ENCODE results near the gene INSM2.

INSM2 gene, protein sequence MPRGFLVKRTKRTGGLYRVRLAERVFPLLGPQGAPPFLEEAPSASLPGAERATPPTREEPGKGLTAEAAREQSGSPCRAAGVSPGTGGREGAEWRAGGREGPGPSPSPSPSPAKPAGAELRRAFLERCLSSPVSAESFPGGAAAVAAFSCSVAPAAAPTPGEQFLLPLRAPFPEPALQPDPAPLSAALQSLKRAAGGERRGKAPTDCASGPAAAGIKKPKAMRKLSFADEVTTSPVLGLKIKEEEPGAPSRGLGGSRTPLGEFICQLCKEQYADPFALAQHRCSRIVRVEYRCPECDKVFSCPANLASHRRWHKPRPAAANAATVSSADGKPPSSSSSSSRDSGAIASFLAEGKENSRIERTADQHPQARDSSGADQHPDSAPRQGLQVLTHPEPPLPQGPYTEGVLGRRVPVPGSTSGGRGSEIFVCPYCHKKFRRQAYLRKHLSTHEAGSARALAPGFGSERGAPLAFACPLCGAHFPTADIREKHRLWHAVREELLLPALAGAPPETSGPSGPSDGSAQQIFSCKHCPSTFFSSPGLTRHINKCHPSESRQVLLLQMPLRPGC

DNA sequence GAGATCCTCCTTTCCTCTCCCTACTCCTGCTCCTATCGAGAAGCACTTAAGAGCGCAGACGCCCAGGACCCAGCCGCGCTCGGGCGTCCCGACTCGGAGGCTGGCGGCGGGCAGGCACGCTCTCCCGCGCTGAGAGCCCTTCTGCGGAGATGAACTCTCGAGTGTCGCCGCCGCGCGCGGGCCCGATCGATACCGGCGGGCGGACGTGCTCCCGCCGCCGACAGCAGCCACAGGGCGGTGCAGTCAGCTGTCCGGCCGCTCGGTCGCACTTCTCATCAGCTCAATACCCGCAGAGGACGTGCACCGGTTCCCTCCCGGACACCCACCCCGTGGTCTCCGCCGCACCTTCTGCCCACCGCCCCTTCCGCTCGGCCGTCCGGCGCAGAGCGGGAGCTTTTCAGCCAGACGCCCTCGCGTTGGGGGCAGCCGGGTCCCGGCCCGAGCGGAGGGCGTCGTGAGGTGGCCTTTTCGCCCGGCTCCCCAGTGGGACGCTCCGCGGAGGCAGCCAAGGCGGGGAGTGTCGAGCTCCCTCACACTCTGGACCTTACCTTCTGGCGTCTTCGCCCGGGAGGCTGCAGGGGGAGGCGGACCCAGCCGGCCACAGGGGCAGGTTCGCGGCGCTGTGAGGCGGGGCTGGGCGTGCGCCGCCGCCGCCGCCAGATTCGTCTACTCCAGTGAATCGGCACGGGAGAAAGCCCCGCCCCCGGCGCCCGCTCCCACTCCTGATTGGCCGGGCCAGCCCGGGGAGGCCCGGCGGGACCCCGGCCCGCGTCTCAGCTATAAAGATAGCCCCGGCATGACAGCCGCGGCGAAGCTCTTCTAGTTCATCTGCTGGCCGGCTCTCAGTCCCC, at the start of gene INSM2:
TSS of gene INSM2 (plus strand) at position 808 of the 851 bp plus-strand sequence. CDS start 89 bp downstream, outside the sequence.
- no peak for FAIRE-seq
- DNase-seq (ENCODE audit: low spot score) = no peak

GRCh38 chr14:35492569-35493014, 41.4 kb upstream of the INSM2 start:
- DNase-seq (ENCODE audit: low spot score) (no peak), FAIRE-seq (no peak)

GRCh38 chr14:35495278-35495677, 38.7 kb upstream of the INSM2 start:
- no peak for DNase-seq (ENCODE audit: low spot score)
- no peak for FAIRE-seq

GRCh38 chr14:35499180-35499579, 34.8 kb upstream of the INSM2 start:
- FAIRE-seq = no peak
- DNase-seq (ENCODE audit: low spot score) = no peak

- FAIRE-seq = no peak
- DNase-seq (ENCODE audit: low spot score) = no peak
Observed at GRCh38 chr14:35503646-35504045, 30.3 kb upstream of the INSM2 start.

DNA sequence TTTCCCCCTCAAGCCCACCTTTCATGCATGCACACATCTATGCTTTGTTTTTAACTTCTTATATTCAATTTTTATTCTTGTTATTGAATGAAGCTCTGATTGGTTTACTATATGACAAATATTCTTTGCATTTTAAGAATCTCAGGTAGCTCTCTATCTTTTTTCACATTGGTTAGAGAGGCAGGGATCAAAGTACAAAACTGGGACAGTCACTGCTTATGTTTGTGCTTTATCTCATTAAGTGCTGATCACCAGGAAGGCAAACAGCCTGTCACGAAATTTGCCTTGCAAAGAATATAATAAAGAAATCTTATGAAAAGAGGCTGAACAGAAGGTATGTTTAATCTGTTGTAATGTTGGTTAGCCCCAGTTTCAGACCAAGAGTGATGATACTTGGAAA, 29.7 kb upstream of the INSM2 start:
- DNase-seq (ENCODE audit: low spot score) = no peak
- no peak for FAIRE-seq

DNA sequence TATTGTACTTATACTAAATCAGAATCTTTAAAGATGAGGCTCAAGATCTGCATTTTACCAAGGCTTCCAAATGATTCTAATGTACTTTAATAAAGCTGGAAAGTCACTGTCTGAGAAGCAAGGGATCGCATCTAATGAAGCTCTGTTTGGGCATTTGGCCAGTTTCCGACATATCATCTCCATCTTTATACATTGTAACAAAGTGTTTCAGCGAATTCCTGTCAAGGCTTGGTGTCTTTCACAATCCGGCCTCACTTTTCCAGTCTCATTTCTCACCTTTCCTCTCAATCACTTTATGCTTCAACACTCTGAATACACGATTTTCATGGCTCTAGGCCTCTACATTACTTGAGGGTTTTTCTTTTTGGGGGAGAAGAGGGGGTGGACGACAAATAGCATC, 27.5 kb upstream of the INSM2 start:
- FAIRE-seq = no peak

DNA sequence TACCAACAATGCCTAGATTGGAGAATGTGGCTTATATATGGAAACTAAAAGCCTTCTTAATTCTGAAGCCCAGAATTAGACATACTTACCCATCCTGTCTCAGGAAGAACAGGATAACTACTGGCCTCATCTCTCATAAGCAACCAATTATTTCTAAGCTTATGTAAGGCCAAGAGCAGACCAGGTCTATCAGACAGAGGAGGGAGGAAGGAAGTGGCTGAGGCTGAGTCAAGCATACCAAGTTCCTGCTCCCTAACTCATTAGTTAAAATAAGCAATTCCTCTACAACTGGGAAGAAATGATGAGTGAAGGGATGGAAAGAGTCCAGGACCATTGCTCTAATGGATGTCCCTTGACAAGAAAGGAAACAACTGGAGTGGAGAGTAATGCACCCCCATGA, 27.0 kb upstream of the INSM2 start:
- no peak for FAIRE-seq

More for the DNA sequence above, 27.5 kb upstream of the INSM2 start:
- no peak for DNase-seq (ENCODE audit: low spot score)

GRCh38 chr14:35509846-35510245, 24.1 kb upstream of the INSM2 start:
- FAIRE-seq (no peak), DNase-seq (ENCODE audit: low spot score) (no peak)

More for the DNA sequence above, 27.0 kb upstream of the INSM2 start:
- DNase-seq (ENCODE audit: low spot score) = peak; percentile 3

- DNase-seq (ENCODE audit: low spot score) = no peak
- no peak for FAIRE-seq
Observed at GRCh38 chr14:35512765-35513164, 21.2 kb upstream of the INSM2 start.

- no peak for FAIRE-seq
- no peak for DNase-seq (ENCODE audit: low spot score)
Observed at GRCh38 chr14:35515916-35516315, 18.0 kb upstream of the INSM2 start.

GRCh38 chr14:35519986-35520385, 14.0 kb upstream of the INSM2 start:
- no peak for FAIRE-seq
- DNase-seq (ENCODE audit: low spot score) = no peak

GRCh38 chr14:35525695-35526094, 8.3 kb upstream of the INSM2 start:
- FAIRE-seq (no peak), DNase-seq (ENCODE audit: low spot score) (no peak)

DNA sequence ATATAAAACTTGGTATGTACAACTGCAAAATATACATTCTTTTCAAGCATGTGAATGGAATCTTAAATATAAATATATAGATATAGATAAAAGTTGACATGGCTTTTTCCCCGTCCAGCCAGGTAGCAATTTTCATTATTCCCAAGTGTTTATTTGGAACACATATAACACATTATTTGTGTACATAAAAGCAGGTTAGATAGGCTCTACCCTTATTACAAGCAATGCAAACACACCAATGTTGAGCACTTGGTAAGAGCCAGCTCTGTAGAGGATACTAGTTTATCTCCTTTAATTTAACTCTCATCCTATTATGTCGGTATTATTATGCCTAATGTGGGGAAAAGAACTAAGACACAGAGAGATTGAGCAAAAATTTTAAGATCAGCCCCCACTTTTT, 7.0 kb upstream of the INSM2 start:
- DNase-seq (ENCODE audit: low spot score) = no peak
- no peak for FAIRE-seq

- no peak for DNase-seq (ENCODE audit: low spot score)
- no peak for FAIRE-seq
Observed at GRCh38 chr14:35531960-35532747, 1.8 kb upstream of the INSM2 start.

DNA sequence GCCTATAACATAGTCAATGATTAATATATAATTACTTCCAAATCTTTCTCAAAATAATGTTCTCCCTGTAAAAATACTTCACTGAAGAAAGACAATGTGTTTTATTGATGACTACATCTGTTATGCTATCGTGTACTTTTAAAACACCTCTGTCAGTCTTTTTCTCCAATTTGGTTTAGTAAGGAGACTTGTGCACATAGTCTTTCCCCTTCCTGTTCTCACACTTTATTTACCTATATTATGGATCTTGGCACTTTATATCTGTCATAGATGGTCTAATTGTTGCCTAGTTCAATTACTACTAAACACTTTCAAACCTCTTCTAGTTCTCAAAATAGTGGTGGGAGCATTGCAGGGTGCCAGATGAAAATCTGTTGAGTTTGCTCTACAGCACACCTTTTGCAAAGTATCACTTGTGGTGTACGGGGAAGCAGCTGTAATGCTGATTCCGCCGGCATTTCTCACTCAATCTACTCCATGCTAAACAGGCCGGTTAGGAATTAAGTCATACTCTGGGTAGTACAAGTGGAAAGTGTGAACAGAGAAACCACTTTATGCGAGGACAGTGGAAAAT, 1.1 kb upstream of the INSM2 start:
- DNase-seq (ENCODE audit: low spot score) (no peak), FAIRE-seq (no peak)

- no peak for DNase-seq (ENCODE audit: low spot score)
- no peak for FAIRE-seq
Observed at GRCh38 chr14:35534208-35534872, 376 bp downstream of the INSM2 start.

- DNase-seq (ENCODE audit: low spot score) (peak; percentile 73), FAIRE-seq (no peak)
Observed at GRCh38 chr14:35534873-35535482, 1.0 kb downstream of the INSM2 start.

GRCh38 chr14:35535483-35536112, 1.6 kb downstream of the INSM2 start:
- FAIRE-seq (no peak), DNase-seq (ENCODE audit: low spot score) (no peak)

All from urothelium cell line (cell line).